ENCODE results near the gene DENND1A.

The DENND1A gene

DNA sequence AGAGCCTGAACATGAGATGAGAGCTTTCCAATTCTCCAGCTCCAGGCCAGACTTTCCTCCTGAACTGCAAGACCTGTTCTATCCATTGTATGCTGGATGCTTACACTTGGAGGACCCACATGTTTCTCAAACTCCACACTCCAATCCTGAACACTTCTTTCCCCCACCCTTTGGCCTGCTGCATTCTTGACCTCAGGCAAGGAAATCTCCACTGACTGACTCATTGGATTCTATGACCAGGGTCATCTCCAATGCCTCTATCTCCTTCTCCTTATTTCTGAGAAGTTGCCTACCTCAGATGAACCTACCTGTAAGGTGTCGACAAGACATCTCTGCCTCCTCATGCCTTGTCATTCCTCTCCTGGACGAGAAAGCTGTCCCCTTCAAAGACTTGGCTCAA, 420.3 kb downstream of the DENND1A start:
- no peak for DNase-seq (ENCODE audit: extremely low spot score)
- CTCF ChIA-PET: no interaction called here
- POLR2A ChIA-PET: no interaction called here
- TF ChIP-seq FOXM1 (IDR thresholded peaks at IDR 0.05; ENCODE audit: borderline replicate concordance) (no peak), ZNF384 (IDR thresholded peaks at IDR 0.05) (no peak), CTBP1 (IDR thresholded peaks at IDR 0.05; ENCODE audit: borderline replicate concordance) (no peak), FOXA1 (IDR thresholded peaks at IDR 0.05) (no peak), ELF4 (IDR thresholded peaks at IDR 0.05) (no peak), TARDBP (IDR thresholded peaks at IDR 0.05) (no peak), SP1 (IDR thresholded peaks at IDR 0.05) (no peak), PKNOX1 (IDR thresholded peaks at IDR 0.05) (no peak), FOXK2 (IDR thresholded peaks at IDR 0.05) (no peak), SUZ12 (IDR thresholded peaks at IDR 0.05) (no peak), NFRKB (IDR thresholded peaks at IDR 0.05) (no peak), BHLHE40 (IDR thresholded peaks at IDR 0.05; ENCODE audit: borderline replicate concordance) (no peak), LEF1 (IDR thresholded peaks at IDR 0.05; ENCODE audit: borderline replicate concordance) (no peak), HDGF (IDR thresholded peaks at IDR 0.05; ENCODE audit: borderline replicate concordance) (no peak), ARNT (IDR thresholded peaks at IDR 0.05) (no peak)

DNA sequence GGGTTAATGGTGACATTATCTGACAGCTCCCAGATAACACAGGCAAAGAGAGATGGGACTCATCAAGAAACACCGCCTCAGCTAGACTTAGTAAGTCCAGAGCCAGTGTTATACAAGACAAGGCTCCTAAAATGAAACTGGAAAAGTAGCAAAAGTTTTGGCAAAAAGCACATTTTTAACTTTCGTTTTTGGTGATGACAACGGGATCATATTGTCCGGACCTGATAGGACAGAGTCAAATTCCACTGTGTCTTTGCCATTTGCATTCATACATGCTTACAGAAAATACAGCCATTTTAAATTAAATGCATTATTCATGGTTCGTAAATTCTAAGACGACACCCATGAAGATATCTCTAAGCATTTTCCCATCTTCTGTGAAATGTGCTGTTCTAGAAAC, 421.9 kb downstream of the DENND1A start:
- TF ChIP-seq FOXA1 (IDR thresholded peaks at IDR 0.05): no peak
- TF ChIP-seq FOXM1 (IDR thresholded peaks at IDR 0.05; ENCODE audit: borderline replicate concordance): no peak
- TF ChIP-seq ZNF384 (IDR thresholded peaks at IDR 0.05): no peak
- TF ChIP-seq NFRKB (IDR thresholded peaks at IDR 0.05): no peak
- TF ChIP-seq SP1 (IDR thresholded peaks at IDR 0.05): no peak
- TF ChIP-seq PKNOX1 (IDR thresholded peaks at IDR 0.05): no peak
- no peak for TF ChIP-seq L3MBTL2 (conservative IDR thresholded peaks at IDR 0.05)
- no peak for TF ChIP-seq TARDBP (IDR thresholded peaks at IDR 0.05)
- no peak for TF ChIP-seq BHLHE40 (IDR thresholded peaks at IDR 0.05; ENCODE audit: borderline replicate concordance)
- no peak for TF ChIP-seq CTBP1 (IDR thresholded peaks at IDR 0.05; ENCODE audit: borderline replicate concordance)
- TF ChIP-seq ELF4 (IDR thresholded peaks at IDR 0.05): no peak
- no peak for TF ChIP-seq ARNT (IDR thresholded peaks at IDR 0.05)
- TF ChIP-seq HDGF (IDR thresholded peaks at IDR 0.05; ENCODE audit: borderline replicate concordance): no peak
- TF ChIP-seq SUZ12 (IDR thresholded peaks at IDR 0.05): no peak
- no peak for TF ChIP-seq FOXK2 (IDR thresholded peaks at IDR 0.05)
- no peak for TF ChIP-seq LEF1 (IDR thresholded peaks at IDR 0.05; ENCODE audit: borderline replicate concordance)
- no peak for DNase-seq (ENCODE audit: extremely low spot score)
- ChIA-PET CTCF (no interaction called here), POLR2A (no interaction called here)

GRCh38 chr9:123505496-123505895, 424.4 kb downstream of the DENND1A start:
- no peak for TF ChIP-seq HDGF (IDR thresholded peaks at IDR 0.05; ENCODE audit: borderline replicate concordance)
- no peak for TF ChIP-seq SUZ12 (IDR thresholded peaks at IDR 0.05)
- no peak for TF ChIP-seq BHLHE40 (IDR thresholded peaks at IDR 0.05; ENCODE audit: borderline replicate concordance)
- TF ChIP-seq L3MBTL2 (conservative IDR thresholded peaks at IDR 0.05): no peak
- no peak for TF ChIP-seq ARNT (IDR thresholded peaks at IDR 0.05)
- no peak for TF ChIP-seq SP1 (IDR thresholded peaks at IDR 0.05)
- no peak for TF ChIP-seq FOXK2 (IDR thresholded peaks at IDR 0.05)
- TF ChIP-seq NFRKB (IDR thresholded peaks at IDR 0.05): no peak
- no peak for TF ChIP-seq FOXA1 (IDR thresholded peaks at IDR 0.05)
- TF ChIP-seq PKNOX1 (IDR thresholded peaks at IDR 0.05): no peak
- no peak for TF ChIP-seq ZNF384 (IDR thresholded peaks at IDR 0.05)
- no peak for TF ChIP-seq FOXM1 (IDR thresholded peaks at IDR 0.05; ENCODE audit: borderline replicate concordance)
- TF ChIP-seq LEF1 (IDR thresholded peaks at IDR 0.05; ENCODE audit: borderline replicate concordance): no peak
- no peak for TF ChIP-seq CTBP1 (IDR thresholded peaks at IDR 0.05; ENCODE audit: borderline replicate concordance)
- CTCF ChIA-PET: no interaction called here

DNA sequence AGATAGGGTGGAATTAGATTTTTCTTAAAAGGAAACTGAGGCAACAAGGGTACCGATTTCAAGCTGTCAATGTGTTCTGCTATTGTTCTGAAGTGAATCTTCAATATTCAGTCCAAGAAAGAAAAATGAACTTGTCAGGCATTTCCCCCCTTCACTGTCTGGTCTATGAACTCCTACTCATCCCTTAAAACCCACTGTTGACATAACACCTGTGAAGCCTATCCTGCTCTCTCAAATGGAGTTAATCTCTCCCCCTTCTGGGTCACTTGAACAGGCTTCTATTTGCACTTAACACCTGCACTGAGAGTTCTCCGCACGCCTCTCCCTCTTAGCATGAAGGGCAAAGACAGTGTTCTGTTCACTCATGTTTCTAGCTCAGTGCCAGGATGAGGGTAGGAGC, 429.6 kb downstream of the DENND1A start:
- POLR2A ChIA-PET: no interaction called here
- no peak for DNase-seq (ENCODE audit: extremely low spot score)
- no peak for TF ChIP-seq PKNOX1 (IDR thresholded peaks at IDR 0.05)
- no peak for TF ChIP-seq L3MBTL2 (conservative IDR thresholded peaks at IDR 0.05)
- TF ChIP-seq BHLHE40 (IDR thresholded peaks at IDR 0.05; ENCODE audit: borderline replicate concordance): no peak
- TF ChIP-seq NFRKB (IDR thresholded peaks at IDR 0.05): no peak
- TF ChIP-seq ZNF384 (IDR thresholded peaks at IDR 0.05): no peak
- TF ChIP-seq SP1 (IDR thresholded peaks at IDR 0.05): no peak
- TF ChIP-seq SUZ12 (IDR thresholded peaks at IDR 0.05): no peak
- TF ChIP-seq ARNT (IDR thresholded peaks at IDR 0.05): no peak
- TF ChIP-seq ELF4 (IDR thresholded peaks at IDR 0.05): no peak
- no peak for TF ChIP-seq TARDBP (IDR thresholded peaks at IDR 0.05)
- TF ChIP-seq FOXK2 (IDR thresholded peaks at IDR 0.05): no peak
- TF ChIP-seq FOXA1 (IDR thresholded peaks at IDR 0.05): no peak
- TF ChIP-seq FOXM1 (IDR thresholded peaks at IDR 0.05; ENCODE audit: borderline replicate concordance): no peak
- CTCF ChIA-PET: interaction anchor here (0.6 kb wide), 1 partner anchor 44 kb away, joined by 3 read pairs; no protein-coding TSS in a partner anchor

More at GRCh38 chr9:123505496-123505895, 424.4 kb downstream of the DENND1A start:
- DNase-seq (ENCODE audit: extremely low spot score): no peak
- POLR2A ChIA-PET: no interaction called here

DNA sequence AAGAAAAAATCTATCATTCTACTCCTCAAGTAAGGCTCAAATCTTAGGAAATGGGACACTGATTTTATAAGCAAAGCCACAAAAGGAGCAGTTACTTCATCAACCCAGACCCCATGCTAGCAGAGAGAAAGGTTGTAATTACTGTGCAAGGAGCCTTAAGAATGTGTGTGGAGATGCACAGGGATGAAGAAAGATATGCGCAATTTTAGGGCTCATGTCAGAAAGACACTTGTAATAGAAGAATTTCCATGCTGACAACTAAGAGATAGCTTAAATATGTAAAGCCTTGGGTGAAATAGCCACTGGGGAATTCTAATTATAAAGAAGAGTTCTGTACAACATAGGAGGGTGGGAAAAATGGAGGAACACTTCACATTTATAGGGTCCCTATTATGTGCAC, 432.1 kb downstream of the DENND1A start:
- CTCF ChIA-PET: no interaction called here
- TF ChIP-seq NFRKB (IDR thresholded peaks at IDR 0.05) (no peak), ZNF384 (IDR thresholded peaks at IDR 0.05) (no peak), SP1 (IDR thresholded peaks at IDR 0.05) (no peak), FOXA1 (IDR thresholded peaks at IDR 0.05) (no peak), TARDBP (IDR thresholded peaks at IDR 0.05) (no peak), HDGF (IDR thresholded peaks at IDR 0.05; ENCODE audit: borderline replicate concordance) (no peak), CTBP1 (IDR thresholded peaks at IDR 0.05; ENCODE audit: borderline replicate concordance) (no peak), LEF1 (IDR thresholded peaks at IDR 0.05; ENCODE audit: borderline replicate concordance) (no peak), ELF4 (IDR thresholded peaks at IDR 0.05) (no peak), FOXM1 (IDR thresholded peaks at IDR 0.05; ENCODE audit: borderline replicate concordance) (no peak), FOXK2 (IDR thresholded peaks at IDR 0.05) (no peak), BHLHE40 (IDR thresholded peaks at IDR 0.05; ENCODE audit: borderline replicate concordance) (no peak), SUZ12 (IDR thresholded peaks at IDR 0.05) (no peak)
- POLR2A ChIA-PET: no interaction called here
- no peak for DNase-seq (ENCODE audit: extremely low spot score)

Data from HEK293T (cell line).